HG02973 (cell line): ENCODE measurements around the gene RAB11FIP3.

Experiments used
- ATAC-seq: cut with Tn5 transposase; IDR thresholded peaks from one replicate; pipeline ENCODE4 v1.9.1; 2021; ENCODE audit warnings: moderate library complexity; ENCODE audit not compliant: unreplicated experiment

RAB11FIP3 gene

GRCh38 chr16:389352-389751, 36.1 kb upstream of the RAB11FIP3 start:
- ATAC-seq = no peak

DNA sequence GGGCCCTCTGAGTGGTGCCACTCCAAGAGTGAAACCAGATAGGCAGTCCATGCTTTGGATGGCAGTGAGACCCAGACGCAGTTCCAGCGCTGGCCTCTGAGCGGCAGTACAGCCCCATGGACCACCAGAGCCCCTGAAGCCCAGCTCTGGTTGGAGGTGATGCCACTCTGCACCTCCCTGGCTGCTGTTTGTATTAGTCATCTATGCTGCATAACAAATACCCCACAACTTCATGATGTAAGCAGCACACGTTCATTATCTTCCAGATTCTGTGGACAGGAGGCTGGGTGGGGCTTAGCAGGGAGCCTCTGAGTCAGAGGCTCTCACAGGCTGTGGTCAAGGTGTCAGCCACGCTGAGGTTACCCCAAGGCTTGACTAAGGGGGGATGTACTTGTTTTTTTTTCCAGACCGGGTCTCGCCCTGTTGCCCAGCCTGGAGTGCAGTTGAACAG, 33.5 kb upstream of the RAB11FIP3 start:
- no peak for ATAC-seq

- no peak for ATAC-seq
Measured at GRCh38 chr16:392450-393030, 32.9 kb upstream of the RAB11FIP3 start.

GRCh38 chr16:396199-396598, 29.2 kb upstream of the RAB11FIP3 start:
- ATAC-seq = no peak

GRCh38 chr16:396605-397004, 28.8 kb upstream of the RAB11FIP3 start:
- no peak for ATAC-seq

DNA sequence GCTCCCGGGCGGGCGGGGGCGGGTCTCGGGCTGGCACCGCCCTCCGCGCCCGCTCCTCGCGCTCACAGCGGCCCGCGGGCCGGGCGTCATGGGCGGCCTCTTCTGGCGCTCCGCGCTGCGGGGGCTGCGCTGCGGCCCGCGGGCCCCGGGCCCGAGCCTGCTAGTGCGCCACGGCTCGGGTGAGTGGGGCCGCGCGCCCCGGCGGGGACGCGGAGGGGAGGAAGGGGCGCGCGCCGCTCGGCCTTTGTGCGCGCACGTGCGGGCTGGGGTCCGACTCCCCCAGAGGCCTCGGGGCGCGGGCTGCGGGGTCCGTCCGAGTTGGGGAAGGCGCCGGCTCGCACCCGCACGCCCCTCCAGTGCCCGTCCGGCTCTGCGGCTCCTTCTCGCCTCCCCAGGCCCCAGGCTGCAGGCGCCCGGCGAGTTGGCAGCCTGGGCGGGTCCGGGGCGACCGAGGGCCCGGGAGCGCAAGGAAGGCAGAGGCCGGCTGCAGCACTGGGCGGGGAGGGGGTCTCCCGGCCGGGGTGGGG, 28.3 kb upstream of the RAB11FIP3 start, which contains the start of gene NME4:
TSS of gene NME4 (plus strand) at position 65 of the 527 bp plus-strand sequence. CDS start at position 89, 24 bp downstream.
- no peak for ATAC-seq

DNA sequence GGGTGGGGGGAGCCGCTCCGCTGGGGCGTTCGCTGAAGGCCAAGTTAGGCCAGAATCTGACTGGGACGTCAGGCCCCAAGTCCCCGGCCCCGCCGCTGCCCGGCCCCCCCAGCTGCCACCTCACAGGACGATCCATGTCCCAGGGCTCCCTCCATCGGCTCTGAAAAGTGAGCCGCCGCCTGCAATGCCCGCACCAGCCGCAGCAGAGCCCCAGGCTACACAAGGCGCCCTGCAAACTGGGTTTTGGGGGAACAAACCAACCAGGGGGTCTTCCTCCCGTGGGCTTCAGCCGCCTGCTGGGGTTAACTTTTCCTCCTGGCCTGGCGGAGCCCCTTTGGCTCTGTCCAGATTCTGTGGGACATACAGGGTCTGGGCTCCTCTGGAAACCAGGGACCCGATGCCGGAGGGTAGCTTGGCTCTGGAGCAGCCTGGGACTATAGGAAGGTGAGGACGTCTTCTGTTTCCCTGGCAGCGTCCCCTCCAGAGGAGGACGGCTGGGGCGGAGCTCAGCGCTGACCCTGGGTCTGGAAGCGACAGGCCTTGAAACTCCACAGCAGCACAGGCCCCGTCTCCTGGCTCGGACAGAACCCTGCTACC, 27.6 kb upstream of the RAB11FIP3 start:
- no peak for ATAC-seq

DNA sequence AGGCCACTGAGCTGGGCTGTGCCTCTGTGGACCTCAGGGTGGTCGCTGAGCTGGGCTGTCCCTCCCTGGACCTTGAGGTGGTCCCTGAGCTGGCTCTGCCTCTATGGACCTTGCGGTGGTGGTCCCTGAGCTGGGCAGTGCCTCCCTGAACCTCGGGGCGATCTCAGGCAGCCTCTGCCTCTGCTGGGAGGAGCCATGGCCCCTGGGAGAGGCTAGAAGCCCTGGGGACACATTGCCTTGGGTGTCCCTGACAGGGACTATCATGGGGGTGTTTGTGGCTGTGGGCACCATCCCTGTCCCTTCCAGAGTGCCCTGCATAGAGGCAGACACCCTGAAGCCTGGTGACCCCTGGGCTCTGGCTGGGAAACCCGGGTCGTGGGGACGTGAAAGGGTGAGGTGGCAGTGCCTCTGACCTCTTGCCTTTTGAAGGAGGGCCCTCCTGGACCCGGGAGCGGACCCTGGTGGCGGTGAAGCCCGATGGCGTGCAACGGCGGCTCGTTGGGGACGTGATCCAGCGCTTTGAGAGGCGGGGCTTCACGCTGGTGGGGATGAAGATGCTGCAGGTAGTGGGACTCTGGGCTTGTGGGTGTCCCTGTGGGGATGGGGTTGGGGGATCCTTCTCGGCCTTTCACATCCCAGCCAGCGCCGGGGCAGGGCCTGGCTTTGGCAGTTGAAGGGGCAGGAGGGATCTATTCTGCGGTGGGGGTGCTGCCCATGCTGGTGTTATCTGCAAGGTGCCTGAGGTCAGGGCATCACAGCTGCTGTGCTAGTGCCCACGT, 26.7 kb upstream of the RAB11FIP3 start:
- no peak for ATAC-seq

- no peak for ATAC-seq
Measured at GRCh38 chr16:399340-400019, 26.0 kb upstream of the RAB11FIP3 start.

DNA sequence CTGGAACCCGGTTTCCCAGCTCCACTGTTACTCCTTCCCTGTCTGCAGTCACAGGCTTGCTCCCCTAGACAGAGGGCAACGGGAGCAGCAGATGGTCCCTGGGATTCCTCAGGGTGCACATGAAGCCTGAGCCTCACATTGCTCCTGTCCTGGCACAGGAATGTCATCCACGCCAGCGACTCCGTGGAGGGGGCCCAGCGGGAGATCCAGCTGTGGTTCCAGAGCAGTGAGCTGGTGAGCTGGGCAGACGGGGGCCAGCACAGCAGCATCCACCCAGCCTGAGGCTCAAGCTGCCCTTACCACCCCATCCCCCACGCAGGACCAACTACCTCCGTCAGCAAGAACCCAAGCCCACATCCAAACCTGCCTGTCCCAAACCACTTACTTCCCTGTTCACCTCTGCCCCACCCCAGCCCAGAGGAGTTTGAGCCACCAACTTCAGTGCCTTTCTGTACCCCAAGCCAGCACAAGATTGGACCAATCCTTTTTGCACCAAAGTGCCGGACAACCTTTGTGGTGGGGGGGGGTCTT, 25.3 kb upstream of the RAB11FIP3 start:
- no peak for ATAC-seq

- peak; percentile 43 for ATAC-seq
Measured at GRCh38 chr16:401468-402348, 23.7 kb upstream of the RAB11FIP3 start, which contains the start of gene DECR2. Gene DECR2, plus strand, starts transcription at chr16:401885. Its CDS starts 79 bp downstream, at chr16:401964.

- no peak for ATAC-seq
Measured at GRCh38 chr16:404971-405486, 20.4 kb upstream of the RAB11FIP3 start.

DNA sequence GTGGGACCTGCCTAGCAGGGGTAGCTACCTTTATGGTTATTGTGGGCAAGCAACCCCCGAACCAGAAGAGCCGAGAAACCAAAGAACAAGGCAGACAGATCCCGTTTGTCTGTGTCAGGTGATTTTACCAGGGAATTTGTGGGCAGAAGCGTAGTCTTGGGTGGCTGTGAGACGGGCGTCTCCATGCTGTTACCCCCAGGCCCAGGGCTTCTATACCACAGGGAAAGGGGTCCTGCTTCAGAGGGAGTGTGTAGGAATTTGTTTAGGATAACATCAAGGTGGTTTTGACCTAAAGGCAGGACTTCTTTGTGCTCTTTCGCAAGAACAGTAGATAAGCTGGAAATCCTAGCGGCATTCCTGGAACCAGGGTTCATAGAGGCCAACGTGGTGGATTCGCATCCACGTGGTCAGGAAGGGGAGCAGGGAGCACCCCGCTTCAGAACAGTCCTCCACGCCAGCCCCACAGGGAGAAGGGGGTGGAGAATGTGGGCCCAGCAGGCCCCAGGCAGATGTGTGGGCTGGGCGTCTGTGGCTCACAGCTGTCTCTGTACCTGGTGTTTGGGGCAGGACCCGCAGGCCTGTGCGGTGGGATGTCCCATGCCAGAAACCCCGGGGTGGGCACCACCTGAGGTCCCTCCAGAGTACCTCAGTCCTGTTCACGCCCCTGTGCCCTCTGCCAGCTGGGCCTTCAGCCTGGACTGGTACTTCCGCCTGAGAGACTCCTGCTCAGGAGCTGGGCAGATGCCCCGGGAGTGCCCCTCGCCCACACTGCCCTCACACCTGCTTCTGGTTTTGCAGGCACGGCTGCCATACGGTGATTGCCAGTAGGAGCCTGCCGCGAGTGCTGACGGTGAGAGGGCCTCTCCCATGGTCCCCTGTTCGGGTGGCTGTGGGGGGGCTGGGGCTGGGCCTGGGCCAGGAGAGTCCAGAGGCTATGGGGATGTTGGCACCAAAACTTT, 19.6 kb upstream of the RAB11FIP3 start:
- ATAC-seq = no peak

DNA sequence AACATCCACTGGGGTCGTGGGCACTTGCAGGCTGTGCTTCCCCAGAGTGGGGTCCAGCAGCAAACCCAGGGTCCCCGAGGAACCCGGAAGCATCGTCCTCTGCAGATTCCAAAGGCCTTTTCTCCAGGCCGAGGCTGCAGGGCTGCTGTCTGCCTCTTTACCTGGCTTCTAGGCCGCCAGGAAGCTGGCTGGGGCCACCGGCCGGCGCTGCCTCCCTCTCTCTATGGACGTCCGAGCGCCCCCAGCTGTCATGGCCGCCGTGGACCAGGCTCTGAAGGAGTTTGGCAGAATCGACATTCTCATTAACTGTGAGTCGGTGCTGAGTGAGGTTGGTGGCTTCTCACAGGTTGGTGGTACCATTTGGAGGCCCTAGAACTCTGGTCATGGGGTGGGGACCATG, 18.2 kb upstream of the RAB11FIP3 start:
- no peak for ATAC-seq

DNA sequence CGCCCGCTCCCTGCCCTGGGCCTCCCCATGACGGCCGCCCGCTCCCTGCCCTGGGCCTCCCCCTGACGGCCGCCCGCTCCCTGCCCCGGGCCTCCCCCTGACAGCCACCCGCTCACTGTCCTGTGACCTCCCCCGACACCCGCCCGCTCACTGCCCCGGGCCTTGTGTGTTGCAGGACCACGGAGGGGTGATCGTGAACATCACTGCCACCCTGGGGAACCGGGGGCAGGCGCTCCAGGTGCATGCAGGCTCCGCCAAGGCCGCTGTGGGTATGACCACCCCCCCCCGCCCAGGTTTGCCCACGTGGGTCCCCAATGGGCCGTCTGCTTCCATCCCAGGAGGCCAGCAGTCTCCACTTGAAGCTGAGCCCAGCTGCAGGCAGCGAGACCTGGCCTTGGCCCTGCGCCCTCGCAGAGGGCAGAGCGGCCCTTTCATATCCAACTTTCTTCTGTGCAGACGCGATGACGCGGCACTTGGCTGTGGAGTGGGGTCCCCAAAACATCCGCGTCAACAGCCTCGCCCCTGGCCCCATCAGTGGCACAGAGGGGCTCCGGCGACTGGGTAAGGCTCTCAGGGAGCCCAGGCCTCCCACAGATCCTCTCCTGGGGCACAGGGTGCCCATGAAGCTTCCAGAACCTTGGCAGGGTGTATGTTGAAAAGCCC, 14.8 kb upstream of the RAB11FIP3 start:
- ATAC-seq = no peak

- ATAC-seq = no peak
Measured at GRCh38 chr16:411576-412265, 13.7 kb upstream of the RAB11FIP3 start.

GRCh38 chr16:414395-415169, 10.9 kb upstream of the RAB11FIP3 start:
- ATAC-seq = no peak
